Epithelial cell of proximal tubule (primary cell): Measurements from ENCODE around the gene PTGFRN. TPM values are rescaled to one million over a fixed set of nuclear protein-coding genes. Genes with fewer than 3 reads are reported as not detected.
"Not testable (repeated sequence)": the region's sequence is repeated elsewhere in the genome, so short reads cannot be mapped to it uniquely, and the experiment has no call there.

ENCODE experiments used
- DNase-seq: peaks from one replicate; pipeline ENCODE4 v3.0.0-alpha.2; 2011; ENCODE audit warnings: low read depth
- H3K4me3 ChIP-seq: 2 replicates; pipeline ENCODE4 v1.5.1; 2011; ENCODE audit warnings: low read depth, mild to moderate bottlenecking, low read length
- CTCF ChIP-seq: conservative IDR thresholded peaks from 2 replicates; pipeline ENCODE4 v1.5.1; 2012; ENCODE audit warnings: low read depth, mild to moderate bottlenecking, low read length
- total RNA-seq: library from RNA; depleted of rRNA; stranded (reverse); fragments of >200 nt; gene quantifications from 2 replicates; pipeline ENCODE4 v1.2.3, GENCODE V29; 2015

Gene PTGFRN
- total RNA-seq, 1 donor from 2014 or later = 86.3 TPM

GRCh38 chr1:116873680-116874271 lies 35.9 kb upstream of the PTGFRN start:
- no peak for DNase-seq

DNA sequence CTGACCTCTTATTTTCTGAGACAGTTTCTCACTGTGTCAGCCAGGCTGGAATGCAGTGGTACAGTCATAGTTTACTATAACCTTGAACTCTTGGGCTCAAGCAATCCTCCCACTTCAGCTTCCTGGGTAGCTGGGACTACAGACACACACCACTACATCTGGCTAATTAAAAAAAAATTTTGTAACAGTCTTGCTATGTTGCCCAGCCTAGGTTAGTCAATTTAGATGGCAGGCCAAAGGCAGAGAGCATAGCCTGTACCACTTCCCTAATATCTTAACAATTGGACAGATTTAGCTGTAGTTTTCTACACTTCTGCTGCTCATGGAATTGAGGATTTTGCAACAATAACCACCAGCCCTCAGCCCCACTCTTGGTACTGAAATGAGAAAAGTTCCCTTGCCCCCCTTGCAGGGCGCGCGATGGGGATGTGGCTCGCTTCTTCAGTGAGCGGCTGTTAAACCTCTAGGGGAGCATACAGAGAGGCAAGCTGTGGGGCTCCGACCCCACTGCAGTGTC lies 34.9 kb upstream of the PTGFRN start:
- no peak for DNase-seq
- H3K4me3 ChIP-seq = no peak overlapping the region
- TF ChIP-seq CTCF = no peak

More at GRCh38 chr1:116873680-116874271, 35.9 kb upstream of the PTGFRN start:
- TF ChIP-seq CTCF = no peak
- H3K4me3 ChIP-seq = no peak overlapping the region

DNA sequence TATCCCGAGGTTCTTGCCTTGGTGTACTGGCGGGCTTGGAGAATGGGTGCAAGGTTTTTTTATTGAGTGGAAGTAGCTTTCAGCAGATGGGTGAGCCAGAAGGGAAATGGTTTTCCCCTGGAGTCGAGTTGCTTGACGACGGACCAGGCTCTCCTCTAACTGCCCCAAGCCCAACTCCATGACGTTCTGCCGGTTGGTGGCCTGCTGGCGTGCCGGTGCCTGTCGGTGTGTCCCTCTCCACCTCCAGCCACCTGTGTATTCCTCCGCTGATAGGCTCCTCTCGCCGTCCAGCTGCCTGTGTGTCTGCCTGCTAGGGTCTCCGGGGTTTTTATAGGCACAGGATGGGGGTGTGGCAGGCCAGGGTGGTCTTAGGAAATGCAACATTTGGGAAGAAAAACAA lies 34.3 kb upstream of the PTGFRN start:
- no peak overlapping the region for H3K4me3 ChIP-seq
- TF ChIP-seq CTCF = no peak
- DNase-seq = no peak

DNA sequence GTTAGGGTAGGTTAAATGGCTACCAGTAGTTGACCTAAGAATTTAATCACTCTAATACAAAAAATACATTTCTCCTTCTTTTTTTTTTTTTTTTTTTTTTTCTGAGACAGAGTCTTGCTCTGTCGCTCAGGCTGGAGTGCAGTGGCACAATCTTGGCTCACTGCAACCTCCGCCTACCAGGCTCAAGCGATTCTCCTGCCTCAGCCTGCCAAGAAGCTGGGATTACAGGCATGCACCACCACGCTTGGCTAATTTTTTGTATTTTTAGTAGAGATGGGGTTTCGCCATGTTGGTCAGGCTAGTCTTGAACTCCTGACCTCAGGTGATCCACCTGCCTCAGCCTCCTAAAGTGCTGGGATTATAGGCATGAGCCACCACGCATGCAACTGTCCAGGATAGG lies 33.8 kb upstream of the PTGFRN start:
- H3K4me3 ChIP-seq, DNase-seq: not testable (repeated sequence)

DNA sequence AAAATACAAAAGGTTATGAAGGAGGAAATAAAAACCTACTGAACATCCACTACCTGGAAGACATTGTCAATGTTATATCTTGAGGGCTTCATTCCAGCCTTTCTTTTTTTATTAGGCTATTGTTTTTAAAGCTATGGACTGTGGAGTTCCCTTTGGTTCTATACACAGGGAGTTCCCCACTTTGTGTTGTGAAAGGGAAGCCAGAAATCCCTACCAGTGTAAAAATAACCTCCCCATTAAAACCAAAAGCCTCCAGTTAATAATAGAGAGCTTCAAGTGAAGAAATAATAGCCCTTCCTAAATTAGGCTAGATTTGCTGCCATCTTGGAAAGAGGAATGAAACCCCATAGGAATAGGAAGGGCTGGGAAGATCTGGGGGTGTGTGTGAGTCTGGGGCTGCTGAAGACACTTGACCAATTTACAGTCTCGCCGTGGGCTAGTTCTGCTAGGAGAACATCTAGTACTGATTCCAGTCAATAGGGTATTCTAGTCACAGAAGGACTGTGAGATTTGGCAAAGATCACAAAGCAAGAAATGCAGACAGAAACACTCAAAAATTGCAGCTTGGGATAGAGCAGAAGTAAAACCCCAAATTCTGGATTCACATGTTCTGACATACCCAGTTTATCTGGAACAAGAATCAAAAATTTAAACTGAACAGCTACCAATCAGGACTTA lies 32.4 kb upstream of the PTGFRN start:
- peak overlapping the region; percentile 23 for H3K4me3 ChIP-seq
- no peak for TF ChIP-seq CTCF
- no peak for DNase-seq

- TF ChIP-seq CTCF = no peak
- no peak overlapping the region for H3K4me3 ChIP-seq
- no peak for DNase-seq
These were observed 30.8 kb upstream of the PTGFRN start for GRCh38 chr1:116878804-116879477.

DNA sequence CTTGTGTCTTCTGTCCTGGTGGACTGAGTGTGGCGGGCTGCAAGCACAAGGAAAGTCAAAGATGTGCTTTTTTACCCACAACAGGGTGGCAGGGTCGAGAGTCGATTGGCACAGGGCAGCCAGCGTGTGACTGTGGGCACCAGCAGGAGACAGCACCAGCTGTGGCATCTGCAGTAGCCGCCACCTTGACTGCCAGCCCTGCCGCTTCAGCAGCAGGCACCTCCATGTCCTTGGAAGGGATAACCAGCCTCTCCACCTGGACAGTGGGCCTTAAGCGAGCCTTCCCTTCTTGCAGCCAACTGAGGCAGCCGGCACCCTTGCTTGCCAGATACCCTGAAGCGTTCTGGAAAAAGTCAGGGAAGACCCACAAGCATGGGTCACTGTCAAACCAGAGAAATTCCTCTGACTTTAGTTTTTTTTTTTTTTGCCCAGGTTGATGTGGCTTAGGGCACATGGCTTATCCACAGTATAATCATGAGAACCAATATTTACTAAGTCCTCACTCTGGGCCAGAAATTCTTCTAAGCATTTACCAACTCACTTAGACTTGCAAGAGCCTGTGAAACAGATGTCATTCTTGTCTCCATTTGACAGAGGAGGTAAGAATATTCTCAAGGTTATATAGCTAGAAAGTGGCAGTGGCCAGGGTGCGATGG lies 30.1 kb upstream of the PTGFRN start:
- no peak for DNase-seq
- TF ChIP-seq CTCF = no peak
- no peak overlapping the region for H3K4me3 ChIP-seq
